Fibroblast of lung (primary cell): ENCODE data around the gene CACNB1. TPM values are rescaled to one million over a fixed set of nuclear protein-coding genes. Genes with fewer than 3 reads are reported as not detected.

Source experiments
- DNase-seq, 2 donors: peaks; one replicate each; pipeline versions ENCODE4 v3.0.0 to v3.0.0-alpha.2; 2010; ENCODE audit warnings: low read depth in 2 of 2
- H2AFZ ChIP-seq: 2 replicates; pipeline ENCODE4 v1.5.1; 2012; ENCODE audit warnings: low read length, control low read depth, inconsistent platforms
- H3K27ac ChIP-seq: 2 replicates; pipeline ENCODE4 v1.5.1; 2011; ENCODE audit warnings: low read length, control low read depth; ENCODE audit not compliant: insufficient read depth
- H3K27me3 ChIP-seq: 2 replicates; pipeline ENCODE4 v1.5.1; 2011; ENCODE audit warnings: mild to moderate bottlenecking, low read length; ENCODE audit not compliant: control insufficient read depth, insufficient read depth
- H3K36me3 ChIP-seq: 2 replicates; pipeline ENCODE4 v1.5.1; 2011; ENCODE audit warnings: low read length; ENCODE audit not compliant: control insufficient read depth, insufficient read depth
- H3K4me1 ChIP-seq: 2 replicates; pipeline ENCODE4 v1.5.1; 2011; ENCODE audit warnings: low read length; ENCODE audit not compliant: control insufficient read depth, insufficient read depth; ENCODE audit errors: extremely low read depth
- H3K4me2 ChIP-seq: 2 replicates; pipeline ENCODE4 v1.5.1; 2011; ENCODE audit warnings: low read length, control low read depth; ENCODE audit not compliant: insufficient read depth; ENCODE audit errors: extremely low read depth
- H3K4me3 ChIP-seq, 4 experiments: fragments of 200-600 bp in 1 of 4; sonication (generic) in 1 of 4; replicated peaks in 1 of 4; 2 replicates each; pipeline ENCODE4 v1.5.1; 2011 to 2016; ENCODE audit warnings: low read length in 4 of 4, low read depth in 3 of 4, mild to moderate bottlenecking in 3 of 4, control low read depth in 2 of 4, inconsistent platforms in 1 of 4, mixed read lengths in 1 of 4; ENCODE audit not compliant: insufficient read depth in 1 of 4; ENCODE audit errors: control extremely low read depth in 1 of 4
- H3K79me2 ChIP-seq: 2 replicates; pipeline ENCODE4 v1.5.1; 2012; ENCODE audit warnings: mild to moderate bottlenecking, low read length, inconsistent platforms; ENCODE audit not compliant: control insufficient read depth, insufficient read depth
- H3K9ac ChIP-seq: 2 replicates; pipeline ENCODE4 v1.5.1; 2011; ENCODE audit warnings: mild to moderate bottlenecking, low read length, control low read depth; ENCODE audit not compliant: insufficient read depth
- H3K9me3 ChIP-seq: 2 replicates; pipeline ENCODE4 v1.5.1; 2012; ENCODE audit warnings: low read depth, low read length; ENCODE audit not compliant: control insufficient read depth, insufficient read depth
- H4K20me1 ChIP-seq: 2 replicates; pipeline ENCODE4 v1.5.1; 2011; ENCODE audit warnings: low read length; ENCODE audit not compliant: control insufficient read depth, insufficient read depth; ENCODE audit errors: extremely low read depth
- EZH2 ChIP-seq: IDR thresholded peaks from 2 replicates; pipeline ENCODE4 v1.5.1; 2012; ENCODE audit warnings: low read length, control low read depth, mild to moderate bottlenecking; ENCODE audit errors: missing control alignments
- polyA plus RNA-seq, 2 donors: library from polyadenylated mRNA; depleted of rRNA in 1 of 2; stranded (reverse) in 1 of 2; unstranded in 1 of 2; fragments of >200 nt; gene quantifications; 2 replicates each; pipeline ENCODE4 v1.2.1, GENCODE V29; 2011 to 2012; ENCODE audit warnings: missing spikeins in 1 of 2
- total RNA-seq: library from RNA; depleted of rRNA; stranded (reverse); fragments of >200 nt; gene quantifications from 2 replicates; pipeline ENCODE4 v1.2.1, GENCODE V29; 2014
- TF ChIP-seq, protein P1 (sequence below), 2 donors: IDR thresholded peaks in 1 of 2; conservative IDR thresholded peaks in 1 of 2; 1 replicate in 1 of 2; 2 replicates in 1 of 2; pipeline ENCODE4 v1.5.1; 2011 to 2012; ENCODE audit warnings: low read length in 2 of 2, control low read depth in 1 of 2, inconsistent platforms in 1 of 2, low read depth in 1 of 2, mild to moderate bottlenecking in 1 of 2

Gene CACNB1
- total and polyA plus RNA-seq, 2 donors (not counting 1 experiment from before 2014, with no cell fraction given): 5.7 to 5.9 TPM

DNA sequence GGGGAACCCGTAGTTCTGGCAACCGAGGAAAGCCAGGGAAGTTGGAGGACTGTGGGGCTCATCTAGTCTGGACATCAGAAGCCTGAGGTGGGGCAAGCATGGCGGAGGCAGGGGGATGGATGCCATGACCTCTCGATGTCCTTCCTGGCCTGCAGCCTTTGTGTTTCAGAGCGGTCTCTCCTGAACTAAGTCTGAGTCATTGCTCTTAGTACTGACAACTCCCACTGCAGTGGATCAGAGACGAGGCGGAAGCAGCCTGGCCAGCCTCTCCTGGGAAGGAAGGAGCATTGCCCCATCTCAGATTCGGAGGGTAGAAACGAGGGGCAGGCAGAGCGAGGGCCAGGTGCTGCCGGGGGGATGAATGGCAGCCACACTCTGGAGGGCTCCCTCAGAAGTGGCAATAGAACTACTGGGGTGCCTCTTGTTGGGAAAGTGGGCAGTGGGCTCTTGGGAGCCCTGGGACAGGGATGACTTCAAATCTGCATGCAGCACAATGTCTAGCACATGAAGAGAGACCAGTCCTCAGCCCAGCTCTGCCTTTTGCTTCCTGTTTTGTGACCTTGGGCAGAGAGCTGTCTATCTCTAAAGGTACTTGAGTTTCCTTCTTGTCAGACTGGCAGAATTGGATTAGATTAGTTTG lies 31.9 kb upstream of the CACNB1 start:
- peak in 1 of 2 donors; percentile 66 for DNase-seq
- H3K4me2 ChIP-seq: no peak overlapping the region
- H3K79me2 ChIP-seq: no peaks in the 10 kb centered on the region
- H3K4me1 ChIP-seq: peaks cover 4% of the 10 kb centered on the region
- H3K27me3 ChIP-seq: peaks cover 30% of the 10 kb centered on the region
- H3K9ac ChIP-seq: no peak overlapping the region
- H2AFZ ChIP-seq: no peak overlapping the region
- H3K36me3 ChIP-seq: no peaks in the 10 kb centered on the region
- H3K4me3 ChIP-seq: no peak overlapping the region
- no peak overlapping the region for H3K27ac ChIP-seq
- TF ChIP-seq, protein P1, sequence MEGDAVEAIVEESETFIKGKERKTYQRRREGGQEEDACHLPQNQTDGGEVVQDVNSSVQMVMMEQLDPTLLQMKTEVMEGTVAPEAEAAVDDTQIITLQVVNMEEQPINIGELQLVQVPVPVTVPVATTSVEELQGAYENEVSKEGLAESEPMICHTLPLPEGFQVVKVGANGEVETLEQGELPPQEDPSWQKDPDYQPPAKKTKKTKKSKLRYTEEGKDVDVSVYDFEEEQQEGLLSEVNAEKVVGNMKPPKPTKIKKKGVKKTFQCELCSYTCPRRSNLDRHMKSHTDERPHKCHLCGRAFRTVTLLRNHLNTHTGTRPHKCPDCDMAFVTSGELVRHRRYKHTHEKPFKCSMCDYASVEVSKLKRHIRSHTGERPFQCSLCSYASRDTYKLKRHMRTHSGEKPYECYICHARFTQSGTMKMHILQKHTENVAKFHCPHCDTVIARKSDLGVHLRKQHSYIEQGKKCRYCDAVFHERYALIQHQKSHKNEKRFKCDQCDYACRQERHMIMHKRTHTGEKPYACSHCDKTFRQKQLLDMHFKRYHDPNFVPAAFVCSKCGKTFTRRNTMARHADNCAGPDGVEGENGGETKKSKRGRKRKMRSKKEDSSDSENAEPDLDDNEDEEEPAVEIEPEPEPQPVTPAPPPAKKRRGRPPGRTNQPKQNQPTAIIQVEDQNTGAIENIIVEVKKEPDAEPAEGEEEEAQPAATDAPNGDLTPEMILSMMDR (conservative IDR thresholded peaks at IDR 0.05 in 1 of 2, IDR thresholded peaks at IDR 0.05 in 1 of 2; ENCODE audit: low read depth in 1 of 2, low read length in 2 of 2): no peak
- H3K9me3 ChIP-seq: no peaks in the 10 kb centered on the region
- H4K20me1 ChIP-seq: no peaks in the 10 kb centered on the region

DNA sequence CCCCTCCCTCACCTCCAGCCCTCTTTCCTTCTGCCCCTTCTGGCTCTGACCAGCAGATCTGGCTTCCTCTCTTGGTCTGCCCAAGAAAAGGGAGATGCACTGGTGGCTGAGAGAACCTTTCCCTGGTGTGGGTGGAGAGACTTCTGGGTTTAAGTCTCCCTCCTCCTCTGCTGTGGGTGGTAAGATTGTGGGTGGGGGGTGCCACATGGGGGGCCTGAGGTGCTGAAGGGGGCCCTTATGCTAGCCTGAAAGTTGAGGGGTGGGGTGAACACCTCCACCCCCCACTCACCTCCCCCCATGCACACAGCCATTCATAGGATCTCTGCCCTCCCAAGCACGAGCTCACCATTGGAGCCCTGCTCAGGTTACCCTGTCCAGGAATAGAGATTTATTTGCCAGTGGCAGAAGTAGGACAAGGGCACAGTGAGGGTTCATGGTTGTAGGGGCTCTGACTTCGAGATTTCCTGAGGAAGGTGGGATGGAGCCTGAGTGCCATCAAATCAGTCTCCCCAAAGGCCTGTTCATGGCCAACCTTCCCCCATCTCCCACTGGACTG lies 30.0 kb upstream of the CACNB1 start:
- Histone ChIP-seq H3K4me1 (peaks cover 4% of the 10 kb centered on the region), H3K27ac (no peak overlapping the region), H3K79me2 (no peaks in the 10 kb centered on the region), H3K9me3 (no peaks in the 10 kb centered on the region), H4K20me1 (no peaks in the 10 kb centered on the region), H3K4me2 (no peak overlapping the region), H3K4me3 (no peak overlapping the region), H3K9ac (no peak overlapping the region), H3K27me3 (peaks cover 40% of the 10 kb centered on the region), H3K36me3 (no peaks in the 10 kb centered on the region), H2AFZ (no peak overlapping the region)
- no peak for TF ChIP-seq EZH2
- DNase-seq: no peak

DNA sequence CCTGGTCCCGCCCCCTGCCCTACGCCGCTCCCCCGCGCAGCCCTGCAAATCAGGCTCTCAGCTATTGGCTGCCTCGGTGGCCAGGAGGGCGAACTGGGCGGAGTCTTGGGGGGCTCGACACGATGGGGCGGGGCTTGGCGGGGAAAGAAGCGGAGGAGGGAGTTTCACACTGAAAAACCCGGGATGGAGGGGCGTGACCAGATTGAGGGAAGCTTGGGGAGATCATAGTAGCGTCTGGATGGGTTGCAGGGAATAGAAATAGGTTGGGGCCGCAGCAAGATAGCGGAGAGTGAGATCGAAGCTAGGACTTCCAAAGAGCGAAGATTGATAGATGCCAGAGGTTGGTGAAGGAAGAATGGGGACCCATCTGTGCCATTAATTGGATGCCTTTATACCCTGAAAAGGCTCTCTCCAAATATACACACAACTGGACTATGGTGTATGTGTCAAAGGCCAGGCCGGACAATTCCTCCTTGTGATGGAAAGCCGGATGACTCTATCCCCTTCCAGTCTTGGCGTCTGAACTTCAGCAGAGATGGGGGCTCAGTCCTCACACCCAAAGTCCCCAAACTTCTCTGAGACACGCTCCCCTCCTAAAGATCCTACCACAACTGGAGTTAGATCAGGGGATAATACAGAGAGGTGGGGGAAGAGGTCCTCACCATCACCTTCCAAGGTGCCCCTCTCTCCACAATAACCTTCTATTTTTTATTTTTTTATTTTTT lies 28.7 kb upstream of the CACNB1 start:
- Histone ChIP-seq H3K4me3 (peak overlapping the region in 2 of 4 experiments; percentile 42 to 47), H3K4me2 (peak overlapping the region; percentile 71), H3K27me3 (peaks cover 47% of the 10 kb centered on the region), H3K27ac (no peak overlapping the region), H3K9me3 (no peaks in the 10 kb centered on the region), H3K79me2 (no peaks in the 10 kb centered on the region), H3K4me1 (no peaks in the 10 kb centered on the region), H4K20me1 (no peaks in the 10 kb centered on the region), H3K36me3 (no peaks in the 10 kb centered on the region), H3K9ac (no peak overlapping the region), H2AFZ (no peak overlapping the region)
- peak; percentile 30 to 44 for DNase-seq
- TF ChIP-seq, protein P1 (conservative IDR thresholded peaks at IDR 0.05 in 1 of 2, IDR thresholded peaks at IDR 0.05 in 1 of 2; ENCODE audit: low read depth in 1 of 2, low read length in 2 of 2): no peak
- TF ChIP-seq EZH2: peak; percentile 57
